Liver (tissue), 9 donors: Measurements from ENCODE around the gene DOCK10. TPM values are rescaled to one million over a fixed set of nuclear protein-coding genes. Genes with fewer than 3 reads are reported as not detected.

Experiments
- DNase-seq: peaks from one replicate; pipeline ENCODE4 v3.0.0-alpha.2; 2017; ENCODE audit warnings: low spot score
- H3K27ac ChIP-seq, 2 donors: one replicate each; pipeline ENCODE4 v1.7.0; 2013; ENCODE audit warnings: inconsistent platforms in 2 of 2, low read length in 2 of 2, control low read depth in 1 of 2, low read depth in 1 of 2, mild to moderate bottlenecking in 1 of 2
- H3K27me3 ChIP-seq, 4 donors: one replicate each; pipeline versions ENCODE4 v1.6.1 to v1.7.0; 2013; ENCODE audit warnings: low read length in 3 of 4, inconsistent platforms in 1 of 4, mild to moderate bottlenecking in 1 of 4, moderate library complexity in 1 of 4; ENCODE audit not compliant: control insufficient read depth in 4 of 4, insufficient read depth in 4 of 4
- H3K36me3 ChIP-seq, 4 donors: one replicate each; pipeline versions ENCODE4 v1.6.1 to v1.7.0; 2013; ENCODE audit warnings: low read length in 3 of 4, mild to moderate bottlenecking in 3 of 4, low read depth in 1 of 4, moderate library complexity in 1 of 4; ENCODE audit not compliant: control insufficient read depth in 4 of 4, insufficient read depth in 3 of 4
- H3K4me1 ChIP-seq, 4 donors: one replicate each; pipeline versions ENCODE4 v1.6.1 to v1.7.0; 2013; ENCODE audit warnings: low read length in 3 of 4, mild to moderate bottlenecking in 3 of 4, moderate library complexity in 1 of 4; ENCODE audit not compliant: control insufficient read depth in 4 of 4, insufficient read depth in 4 of 4
- H3K4me3 ChIP-seq, 3 donors: one replicate each; pipeline versions ENCODE4 v1.6.1 to v1.7.0; 2013; ENCODE audit warnings: low read length in 3 of 3, control low read depth in 1 of 3, low read depth in 1 of 3, mild to moderate bottlenecking in 1 of 3
- H3K9ac ChIP-seq, 2 donors: one replicate each; pipeline ENCODE4 v1.7.0; 2013; ENCODE audit warnings: low read length in 2 of 2, mild to moderate bottlenecking in 2 of 2, moderate library complexity in 2 of 2, control low read depth in 1 of 2, low read depth in 1 of 2
- H3K9me3 ChIP-seq, 4 donors: one replicate each; pipeline versions ENCODE4 v1.6.1 to v1.7.0; 2013; ENCODE audit warnings: low read length in 3 of 4; ENCODE audit not compliant: control insufficient read depth in 4 of 4
- EGR1 ChIP-seq, 2 donors: IDR thresholded peaks; 2 replicates each; pipeline ENCODE4 v1.6.1; 2016 to 2018; ENCODE audit warnings: antibody characterized with exemption in 2 of 2, low read depth in 2 of 2
- FOXA1 ChIP-seq: IDR thresholded peaks from 2 replicates; pipeline ENCODE4 v1.6.1; 2016; ENCODE audit warnings: antibody characterized with exemption
- FOXA2 ChIP-seq: IDR thresholded peaks from 2 replicates; pipeline ENCODE4 v1.6.1; 2016; ENCODE audit warnings: antibody characterized with exemption
- GABPA ChIP-seq, 2 donors: IDR thresholded peaks in 1 of 2; conservative IDR thresholded peaks in 1 of 2; 2 replicates each; pipeline ENCODE4 v1.6.1; 2016; ENCODE audit warnings: antibody characterized with exemption in 2 of 2, mild to moderate bottlenecking in 1 of 2, moderate library complexity in 1 of 2
- HNF4A ChIP-seq, 2 donors: conservative IDR thresholded peaks; 2 replicates each; pipeline ENCODE4 v1.6.1; 2016; ENCODE audit warnings: antibody characterized with exemption in 2 of 2, mild to moderate bottlenecking in 2 of 2
- HNF4G ChIP-seq: IDR thresholded peaks from 2 replicates; pipeline ENCODE4 v1.6.1; 2016; ENCODE audit warnings: antibody characterized with exemption
- JUND ChIP-seq, 2 donors: IDR thresholded peaks; 2 replicates each; pipeline ENCODE4 v1.6.1; 2016; ENCODE audit warnings: antibody characterized with exemption in 2 of 2
- NR2F2 ChIP-seq: IDR thresholded peaks from 2 replicates; pipeline ENCODE4 v1.6.1; 2016; ENCODE audit warnings: antibody characterized with exemption
- RAD21 ChIP-seq, 2 donors: IDR thresholded peaks; 2 replicates each; pipeline ENCODE4 v1.6.1; 2016; ENCODE audit warnings: antibody characterized with exemption in 2 of 2, mild to moderate bottlenecking in 2 of 2
- RXRA ChIP-seq, 2 donors: IDR thresholded peaks; 2 replicates each; pipeline ENCODE4 v1.6.1; 2017 to 2018; ENCODE audit warnings: antibody characterized with exemption in 2 of 2, mild to moderate bottlenecking in 1 of 2
- SP1 ChIP-seq: IDR thresholded peaks from 2 replicates; pipeline ENCODE4 v1.6.1; 2018; ENCODE audit warnings: antibody characterized with exemption, mild to moderate bottlenecking
- TAF1 ChIP-seq: conservative IDR thresholded peaks from 2 replicates; pipeline ENCODE4 v1.6.1; 2016; ENCODE audit warnings: antibody characterized with exemption, mild to moderate bottlenecking
- YY1 ChIP-seq: IDR thresholded peaks from 2 replicates; pipeline ENCODE4 v1.6.1; 2016; ENCODE audit warnings: antibody characterized with exemption, mild to moderate bottlenecking
- WGBS: extraction: QIAGEN DNeasy Blood & Tissue Kit; methylation state at CpG from one replicate; pipeline ENCODE4 v1.1.7; 2013; 5-methylcytosine and 5-hydroxymethylcytosine counted together
- polyA plus RNA-seq, 2 donors: library from polyadenylated mRNA; stranded (reverse) in 1 of 2; unstranded in 1 of 2; fragments of 200-250 nt in 1 of 2; fragments of >200 nt in 1 of 2; fragmentation: Nextera tagmentation in 1 of 2; extraction: Ambion mirVana in 1 of 2; gene quantifications; one replicate each; pipeline versions ENCODE4 v1.2.1 to v1.2.3, GENCODE V29; 2013 to 2015
- total RNA-seq, 2 donors: library from RNA; depleted of rRNA; stranded (reverse); fragments of >200 nt; gene quantifications; one replicate each; pipeline ENCODE4 v1.2.3, GENCODE V29; 2014
- TF ChIP-seq, protein P1 (sequence below): IDR thresholded peaks from 2 replicates; pipeline ENCODE4 v1.6.1; 2016; ENCODE audit warnings: antibody characterized with exemption
- TF ChIP-seq, protein P2 (sequence below): IDR thresholded peaks from 2 replicates; pipeline ENCODE4 v1.6.1; 2016; ENCODE audit warnings: antibody characterized with exemption
- TF ChIP-seq, protein P3 (sequence below): IDR thresholded peaks from 2 replicates; pipeline ENCODE4 v1.6.1; 2016; ENCODE audit warnings: antibody characterized with exemption, mild to moderate bottlenecking
- TF ChIP-seq, protein P4 (sequence below): IDR thresholded peaks from 2 replicates; pipeline ENCODE4 v1.6.1; 2016; ENCODE audit warnings: antibody characterized with exemption
- TF ChIP-seq, protein P5 (sequence below): fragments of 150-350 bp; IDR thresholded peaks from 2 replicates; pipeline ENCODE4 v1.5.1; 2017; ENCODE audit warnings: improper control_type of control experiment, low read depth, low read length; ENCODE audit not compliant: missing input control
- donor health status: healthy.
- donor health status: healthy.
- donor health status: healthy.
- donor health status: healthy.
- donor health status: healthy.

Gene DOCK10
- total and polyA plus RNA-seq, 4 donors = 1.2 to 15.3 (median 6.8) TPM

DNA sequence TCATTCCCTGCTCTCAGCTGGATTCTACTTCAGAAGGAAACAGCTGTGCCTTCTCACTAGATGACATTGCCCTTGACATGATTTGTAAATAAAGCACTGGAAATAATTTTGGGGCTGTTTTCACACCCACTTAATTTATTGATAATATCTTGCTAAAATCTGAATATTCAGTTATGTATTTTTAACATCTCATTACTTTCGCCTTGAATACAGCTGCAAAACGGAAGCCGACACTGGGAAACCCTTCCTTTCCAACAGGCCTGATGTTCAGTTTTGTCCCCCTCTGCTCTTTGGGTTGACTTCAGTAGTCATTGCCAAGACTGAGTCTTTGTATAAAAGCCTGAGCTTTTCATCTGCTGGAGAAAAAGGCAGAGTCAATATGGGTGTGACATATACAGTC lies 82.7 kb downstream of the DOCK10 start:
- no peaks in the 10 kb centered on the region for H3K4me1 ChIP-seq
- WGBS = 86% methylated on average over 3 of the region's 3 CpGs

DNA sequence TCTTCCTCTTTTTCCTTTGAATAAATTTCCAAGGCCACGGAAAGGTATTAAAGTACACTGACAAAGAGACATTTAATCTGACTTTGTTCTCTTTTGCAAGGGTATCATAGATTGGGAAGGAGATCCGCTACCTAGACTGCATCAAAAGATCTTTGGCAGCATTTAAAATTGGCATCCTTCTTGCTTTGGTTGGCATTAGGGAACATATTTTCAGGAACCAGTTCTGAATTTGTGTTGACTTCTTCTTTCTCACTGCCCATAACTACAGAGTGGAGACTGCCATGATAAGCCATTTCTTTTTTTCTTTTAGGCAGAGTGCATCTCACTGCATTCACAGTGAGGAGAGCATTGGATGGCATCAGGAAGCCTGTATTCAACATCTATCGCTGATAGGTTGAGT lies 83.4 kb downstream of the DOCK10 start:
- H3K4me3 ChIP-seq = no peak overlapping the region
- H3K9ac ChIP-seq = no peak overlapping the region
- no peaks in the 10 kb centered on the region for H3K4me1 ChIP-seq
- DNase-seq = no peak
- 87% methylated on average over 3 of the region's 3 CpGs for WGBS
- no peak overlapping the region for H3K27ac ChIP-seq
- H3K27me3 ChIP-seq = no peaks in the 10 kb centered on the region
- no peaks in the 10 kb centered on the region for H3K9me3 ChIP-seq
- H3K36me3 ChIP-seq = no peaks in the 10 kb centered on the region
- TF ChIP-seq, protein P1, sequence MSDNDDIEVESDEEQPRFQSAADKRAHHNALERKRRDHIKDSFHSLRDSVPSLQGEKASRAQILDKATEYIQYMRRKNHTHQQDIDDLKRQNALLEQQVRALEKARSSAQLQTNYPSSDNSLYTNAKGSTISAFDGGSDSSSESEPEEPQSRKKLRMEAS = no peak
- no peak for TF ChIP-seq FOXA2
- TF ChIP-seq FOXA1 = no peak
- TF ChIP-seq, protein P2, sequence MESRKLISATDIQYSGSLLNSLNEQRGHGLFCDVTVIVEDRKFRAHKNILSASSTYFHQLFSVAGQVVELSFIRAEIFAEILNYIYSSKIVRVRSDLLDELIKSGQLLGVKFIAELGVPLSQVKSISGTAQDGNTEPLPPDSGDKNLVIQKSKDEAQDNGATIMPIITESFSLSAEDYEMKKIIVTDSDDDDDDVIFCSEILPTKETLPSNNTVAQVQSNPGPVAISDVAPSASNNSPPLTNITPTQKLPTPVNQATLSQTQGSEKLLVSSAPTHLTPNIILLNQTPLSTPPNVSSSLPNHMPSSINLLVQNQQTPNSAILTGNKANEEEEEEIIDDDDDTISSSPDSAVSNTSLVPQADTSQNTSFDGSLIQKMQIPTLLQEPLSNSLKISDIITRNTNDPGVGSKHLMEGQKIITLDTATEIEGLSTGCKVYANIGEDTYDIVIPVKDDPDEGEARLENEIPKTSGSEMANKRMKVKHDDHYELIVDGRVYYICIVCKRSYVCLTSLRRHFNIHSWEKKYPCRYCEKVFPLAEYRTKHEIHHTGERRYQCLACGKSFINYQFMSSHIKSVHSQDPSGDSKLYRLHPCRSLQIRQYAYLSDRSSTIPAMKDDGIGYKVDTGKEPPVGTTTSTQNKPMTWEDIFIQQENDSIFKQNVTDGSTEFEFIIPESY = no peak
- TF ChIP-seq, protein P3, sequence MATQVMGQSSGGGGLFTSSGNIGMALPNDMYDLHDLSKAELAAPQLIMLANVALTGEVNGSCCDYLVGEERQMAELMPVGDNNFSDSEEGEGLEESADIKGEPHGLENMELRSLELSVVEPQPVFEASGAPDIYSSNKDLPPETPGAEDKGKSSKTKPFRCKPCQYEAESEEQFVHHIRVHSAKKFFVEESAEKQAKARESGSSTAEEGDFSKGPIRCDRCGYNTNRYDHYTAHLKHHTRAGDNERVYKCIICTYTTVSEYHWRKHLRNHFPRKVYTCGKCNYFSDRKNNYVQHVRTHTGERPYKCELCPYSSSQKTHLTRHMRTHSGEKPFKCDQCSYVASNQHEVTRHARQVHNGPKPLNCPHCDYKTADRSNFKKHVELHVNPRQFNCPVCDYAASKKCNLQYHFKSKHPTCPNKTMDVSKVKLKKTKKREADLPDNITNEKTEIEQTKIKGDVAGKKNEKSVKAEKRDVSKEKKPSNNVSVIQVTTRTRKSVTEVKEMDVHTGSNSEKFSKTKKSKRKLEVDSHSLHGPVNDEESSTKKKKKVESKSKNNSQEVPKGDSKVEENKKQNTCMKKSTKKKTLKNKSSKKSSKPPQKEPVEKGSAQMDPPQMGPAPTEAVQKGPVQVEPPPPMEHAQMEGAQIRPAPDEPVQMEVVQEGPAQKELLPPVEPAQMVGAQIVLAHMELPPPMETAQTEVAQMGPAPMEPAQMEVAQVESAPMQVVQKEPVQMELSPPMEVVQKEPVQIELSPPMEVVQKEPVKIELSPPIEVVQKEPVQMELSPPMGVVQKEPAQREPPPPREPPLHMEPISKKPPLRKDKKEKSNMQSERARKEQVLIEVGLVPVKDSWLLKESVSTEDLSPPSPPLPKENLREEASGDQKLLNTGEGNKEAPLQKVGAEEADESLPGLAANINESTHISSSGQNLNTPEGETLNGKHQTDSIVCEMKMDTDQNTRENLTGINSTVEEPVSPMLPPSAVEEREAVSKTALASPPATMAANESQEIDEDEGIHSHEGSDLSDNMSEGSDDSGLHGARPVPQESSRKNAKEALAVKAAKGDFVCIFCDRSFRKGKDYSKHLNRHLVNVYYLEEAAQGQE = no peak

More for the DNA sequence above, 82.7 kb downstream of the DOCK10 start:
- Histone ChIP-seq H3K36me3 (no peaks in the 10 kb centered on the region), H3K9ac (no peak overlapping the region), H3K9me3 (no peaks in the 10 kb centered on the region), H3K27me3 (no peaks in the 10 kb centered on the region), H3K4me3 (no peak overlapping the region), H3K27ac (no peak overlapping the region)
- TF ChIP-seq, protein P2 = no peak
- no peak for TF ChIP-seq RXRA (IDR thresholded peaks at IDR 0.05)
- TF ChIP-seq FOXA2 = no peak
- TF ChIP-seq, protein P3 = no peak
- no peak for TF ChIP-seq RAD21 (IDR thresholded peaks at IDR 0.05)
- TF ChIP-seq EGR1 (IDR thresholded peaks at IDR 0.05; ENCODE audit: low read depth in 2 of 2) = no peak
- no peak for TF ChIP-seq YY1
- no peak for TF ChIP-seq NR2F2
- no peak for TF ChIP-seq GABPA (IDR thresholded peaks at IDR 0.05 in 1 of 2, conservative IDR thresholded peaks at IDR 0.05 in 1 of 2)
- TF ChIP-seq JUND (IDR thresholded peaks at IDR 0.05) = no peak
- TF ChIP-seq, protein P4, sequence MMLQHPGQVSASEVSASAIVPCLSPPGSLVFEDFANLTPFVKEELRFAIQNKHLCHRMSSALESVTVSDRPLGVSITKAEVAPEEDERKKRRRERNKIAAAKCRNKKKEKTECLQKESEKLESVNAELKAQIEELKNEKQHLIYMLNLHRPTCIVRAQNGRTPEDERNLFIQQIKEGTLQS = no peak
- no peak for TF ChIP-seq FOXA1
- TF ChIP-seq TAF1 = no peak
- no peak for TF ChIP-seq SP1
- TF ChIP-seq HNF4A (conservative IDR thresholded peaks at IDR 0.05) = no peak
- TF ChIP-seq HNF4G = no peak
- TF ChIP-seq, protein P1 = no peak
- TF ChIP-seq, protein P5, sequence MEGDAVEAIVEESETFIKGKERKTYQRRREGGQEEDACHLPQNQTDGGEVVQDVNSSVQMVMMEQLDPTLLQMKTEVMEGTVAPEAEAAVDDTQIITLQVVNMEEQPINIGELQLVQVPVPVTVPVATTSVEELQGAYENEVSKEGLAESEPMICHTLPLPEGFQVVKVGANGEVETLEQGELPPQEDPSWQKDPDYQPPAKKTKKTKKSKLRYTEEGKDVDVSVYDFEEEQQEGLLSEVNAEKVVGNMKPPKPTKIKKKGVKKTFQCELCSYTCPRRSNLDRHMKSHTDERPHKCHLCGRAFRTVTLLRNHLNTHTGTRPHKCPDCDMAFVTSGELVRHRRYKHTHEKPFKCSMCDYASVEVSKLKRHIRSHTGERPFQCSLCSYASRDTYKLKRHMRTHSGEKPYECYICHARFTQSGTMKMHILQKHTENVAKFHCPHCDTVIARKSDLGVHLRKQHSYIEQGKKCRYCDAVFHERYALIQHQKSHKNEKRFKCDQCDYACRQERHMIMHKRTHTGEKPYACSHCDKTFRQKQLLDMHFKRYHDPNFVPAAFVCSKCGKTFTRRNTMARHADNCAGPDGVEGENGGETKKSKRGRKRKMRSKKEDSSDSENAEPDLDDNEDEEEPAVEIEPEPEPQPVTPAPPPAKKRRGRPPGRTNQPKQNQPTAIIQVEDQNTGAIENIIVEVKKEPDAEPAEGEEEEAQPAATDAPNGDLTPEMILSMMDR = no peak
- DNase-seq = no peak
